ENCODE data around the gene STRA6. TPM values are rescaled to one million over a fixed set of nuclear protein-coding genes. Genes with fewer than 3 reads are reported as not detected.

STRA6 gene
- total and polyA plus RNA-seq, 2 of the 8 experiments (the other 6 are each of a cell fraction or from before 2014, with no cell fraction given), result 9.3 to 14.5 TPM

- no peaks in the 10 kb centered on the region for H3K23me2 ChIP-seq (ENCODE audit: low read depth, low read length)
- no peak overlapping the region for H2BK12ac ChIP-seq (ENCODE audit: low read depth, low read length)
- no peak overlapping the region for H3K18ac ChIP-seq (ENCODE audit: extremely low read depth, low read length)
- no peak for FAIRE-seq
- POLR2A ChIA-PET (ENCODE audit: partially characterized antibody), result no interaction called here
- no peaks in the 10 kb centered on the region for H3K36me3 ChIP-seq (ENCODE audit: control insufficient read depth in 2 of 4, insufficient read depth in 4 of 4, low read length in 3 of 4)
- H2BK5ac ChIP-seq (ENCODE audit: low read depth, low read length), result no peak overlapping the region
- DNase-seq (ENCODE audit: low read depth in 1 of 2, low spot score in 2 of 2), result no peak
- H2BK20ac ChIP-seq (ENCODE audit: low read length), result no peak overlapping the region
- 83% methylated on average over 2 of the region's 2 CpGs; no CpG with 5 or more reads in 1 of the 2 experiments for WGBS, 2 experiments (ENCODE audit: extremely low coverage in 1 of 2, insufficient coverage in 1 of 2, insufficient read length in 1 of 2, insufficient replicate concordance in 2 of 2, low coverage in 1 of 2, low lambda C conversion rate in 2 of 2, missing lambda C conversion rate in 1 of 2)
- no peak overlapping the region for H2BK120ac ChIP-seq (replicated peaks; ENCODE audit: low read depth, low read length)
- H3K23ac ChIP-seq (ENCODE audit: insufficient read length), result no peak overlapping the region
- peaks cover 0 to 5% (median under 1%) of the 10 kb centered on the region in 4 experiments; a peak in 3 of 7 replicates for H3K4me1 ChIP-seq (replicated peaks in 1 of 4; ENCODE audit: control insufficient read depth in 3 of 4, insufficient read depth in 4 of 4, low read length in 3 of 4)
- H3K56ac ChIP-seq (replicated peaks; ENCODE audit: insufficient read length, low read depth, low read length), result no peak overlapping the region
- H3K79me1 ChIP-seq (ENCODE audit: low read depth, low read length), result no peaks in the 10 kb centered on the region
- no peak overlapping the region for H2AFZ ChIP-seq (ENCODE audit: low read length)
- no peak overlapping the region for H2BK15ac ChIP-seq (ENCODE audit: low read length)
- no peak overlapping the region for H3K14ac ChIP-seq (ENCODE audit: insufficient read length)
- H3K4me3 ChIP-seq (ENCODE audit: extremely low read depth in 1 of 4, insufficient read depth in 2 of 4, low read depth in 3 of 4, low read length in 4 of 4), result no peak overlapping the region
- no peaks in the 10 kb centered on the region for H3K79me2 ChIP-seq (ENCODE audit: control insufficient read depth in 1 of 2, insufficient read depth in 2 of 2, low read length in 2 of 2)
- H2AK5ac ChIP-seq (ENCODE audit: low read depth, low read length), result no peak overlapping the region
- CTCF ChIA-PET (ENCODE audit: partially characterized antibody), result interaction anchor here (1.0 to 1.4 kb wide), 4 partner anchors 9 to 89 kb away, joined by 3 to 4 read pairs (median 3); partner anchors contain the start of genes CCDC33 and STRA6
- H3K9ac ChIP-seq (replicated peaks in 1 of 4; ENCODE audit: extremely low read depth in 1 of 4, low read depth in 3 of 4, low read length in 3 of 4), result no peak overlapping the region
- no peak overlapping the region for H3K27ac ChIP-seq (ENCODE audit: low read depth, low read length)
- no peak for TF ChIP-seq CTCF (IDR thresholded peaks at IDR 0.05; ENCODE audit: control extremely low read depth in 1 of 3, insufficient read depth in 1 of 3, low read depth in 1 of 3, low read length in 3 of 3)
- no peak for TF ChIP-seq SAP30 (IDR thresholded peaks at IDR 0.05; ENCODE audit: insufficient read depth, insufficient replicate concordance, low read length)
- no peak for TF ChIP-seq MAFK (IDR thresholded peaks at IDR 0.05; ENCODE audit: low read depth, low read length)
- TF ChIP-seq HDAC6 (IDR thresholded peaks at IDR 0.05; ENCODE audit: low read depth, low read length), result no peak
- no peak for TF ChIP-seq EGR1 (IDR thresholded peaks at IDR 0.05; ENCODE audit: borderline replicate concordance, low read depth, low read length)
- TF ChIP-seq SP2 (IDR thresholded peaks at IDR 0.05; ENCODE audit: low read length), result no peak
- H4K20me1 ChIP-seq (replicated peaks in 1 of 2; ENCODE audit: control insufficient read depth in 1 of 2, insufficient read depth in 2 of 2, low read length in 2 of 2), result no peaks in the 10 kb centered on the region
- H4K8ac ChIP-seq (ENCODE audit: extremely low read depth, insufficient read depth, low read length), result no peak overlapping the region
- H4K91ac ChIP-seq (replicated peaks; ENCODE audit: insufficient read length, low read length), result no peak overlapping the region
- H4K5ac ChIP-seq (ENCODE audit: insufficient read length, low read depth, low read length), result no peak overlapping the region
- no peak overlapping the region for H3K4me2 ChIP-seq (ENCODE audit: insufficient read depth in 1 of 2, low read depth in 2 of 2, low read length in 2 of 2)
- no peak overlapping the region for H3K4ac ChIP-seq (replicated peaks; ENCODE audit: insufficient read length, low read depth, low read length)
- H3K27me3 ChIP-seq (replicated peaks in 1 of 4; ENCODE audit: control insufficient read depth in 3 of 4, extremely low read depth in 1 of 4, insufficient read depth in 3 of 4, low read length in 3 of 4), result no peaks in the 10 kb centered on the region
- H3K9me3 ChIP-seq (ENCODE audit: insufficient read depth in 2 of 2, low read depth in 1 of 2, low read length in 1 of 2), result peaks cover 0 to 12% of the 10 kb centered on the region in 2 experiments; a peak in 2 of 4 replicates
These were observed 55.5 kb downstream of the STRA6 start for GRCh38 chr15:74147051-74147450.

All from H1 (cell line).